Pancreas (tissue), 10 donors: Measurements from ENCODE around the gene RPL23. TPM values are rescaled to one million over a fixed set of nuclear protein-coding genes. Genes with fewer than 3 reads are reported as not detected.

Experiments
- ATAC-seq, 4 donors: fragments of 200-7000 bp; cut with Tn5 transposase; one replicate each; pipeline versions ENCODE4 v1.8.0 to v1.9.1; 2020; ENCODE audit warnings: mild to moderate bottlenecking in 4 of 4, moderate library complexity in 4 of 4
- DNase-seq, 6 donors: peaks; one replicate each; pipeline ENCODE4 v3.0.0-alpha.2; 2020
- FAIRE-seq: peaks from 2 replicates; lab custom pipeline; 2012; peaks lifted over from hg19 to GRCh38; lab: Jason Lieb, UNC
- H3K27ac ChIP-seq, 4 donors: fragments of 200-600 bp; sonication (generic); 1 replicate in 3 of 4; 2 replicates in 1 of 4; pipeline versions ENCODE4 v1.5.0 to v1.8.0; 2020
- H3K27me3 ChIP-seq, 4 donors: fragments of 200-600 bp; one replicate each; pipeline ENCODE4 v1.8.0; 2021
- H3K36me3 ChIP-seq, 3 donors: fragments of 200-600 bp; sonication (generic) in 1 of 3; one replicate each; pipeline versions ENCODE4 v1.5.0 to v1.8.0; 2020 to 2021
- H3K4me1 ChIP-seq, 3 donors: fragments of 200-600 bp; one replicate each; pipeline ENCODE4 v1.8.0; 2021
- H3K4me3 ChIP-seq, 4 donors: fragments of 200-600 bp; sonication (generic) in 2 of 4; one replicate each; pipeline versions ENCODE4 v1.5.0 to v1.8.0; 2020 to 2021
- H3K9me3 ChIP-seq, 4 donors: fragments of 200-600 bp; one replicate each; pipeline ENCODE4 v1.8.0; 2021
- CTCF ChIP-seq, 4 donors: fragments of 200-600 bp; sonication (generic) in 3 of 4; IDR thresholded peaks; one replicate each; pipeline versions ENCODE4 v1.5.0 to v1.8.0; 2021; ENCODE audit warnings: antibody characterized with exemption in 4 of 4
- WGBS, 2 donors: extraction: QIAGEN DNeasy Blood & Tissue Kit; methylation state at CpG; one replicate each; pipeline ENCODE4 v1.1.7; 2013; 5-methylcytosine and 5-hydroxymethylcytosine counted together
- intact Hi-C, 3 donors: fragments of 100-400 bp; cut with DNase I; formaldehyde crosslinking; loops; one replicate each; pipeline versions ENCODE4 v1.11.1 to v1.14.2; 2022
- microRNA-seq, 2 donors: library from miRNA; unstranded; fragments of <30 nt; microRNA quantifications; one replicate each; pipeline versions ENCODE4 to v1.1.0, GENCODE V29; 2019 to 2020
- polyA plus RNA-seq, 2 donors: library from polyadenylated mRNA; stranded (reverse); fragments of 200-250 nt; gene quantifications; one replicate each; pipeline ENCODE4 v1.2.3, GENCODE V29; 2013
- total RNA-seq, 6 donors: library from RNA; stranded (reverse); fragmentation: NEBNext Ultra II Directional in 4 of 6; extraction: Animal tissue kit (Norgen Biotek cat#: 25700) in 4 of 6; gene quantifications; one replicate each; pipeline versions ENCODE4 v1.2.1 to v1.2.4, GENCODE V29; 2021 to 2023
- donor health status: healthy with polysubstance abuse.
- donor health status: DM: no; HTN: no; CAD: no; lungs with moderate emphysema.
- donor health status: DM: no; HTN: no; CAD: no.
- donor health status: control.
- donor health status: control.
- donor health status: Bipolar disorder and iron deficiency.
- donor health status: DM: yes; HTN: yes; CAD: no.
- donor health status: DM: no; HTN: no; CAD: no.
- donor health status: DM: no; HTN: no; CAD: no.
- donor health status: DM: yes; HTN: yes; CAD: no.

The RPL23 gene
- total and polyA plus RNA-seq, 8 donors: 569 to 1,507 (median 845) TPM

- FAIRE-seq: no peak
- Histone ChIP-seq H3K27me3 (no peaks in the 10 kb centered on the region), H3K9me3 (no peaks in the 10 kb centered on the region), H3K27ac (peak within 1 kb of the TSS; percentile 97 to 100 (median 100)), H3K4me3 (peak within 1 kb of the TSS; percentile 87 to 90 (median 89)), H3K36me3 (peaks cover 0 to 29% (median 6%) of the 10 kb centered on the region in 3 donors), H3K4me1 (peaks cover 6 to 29% (median 16%) of the 10 kb centered on the region in 3 donors)
- WGBS, 2 donors: 1 to 3% methylated on average over 24 to 72 of the region's 76 CpGs
- no peak for TF ChIP-seq CTCF (IDR thresholded peaks at IDR 0.05)
- DNase-seq: peak; percentile 91 to 98 (median 96)
- peak; percentile 93 to 97 (median 94) for ATAC-seq
- intact Hi-C loops: no loop called here
Observed at GRCh38 chr17:38799501-38800236, 53.9 kb downstream of the RPL23 start, which contains the start of gene PIP4K2B. PIP4K2B (minus strand) TSS chr17:38799556; CDS start chr17:38799424, 132 bp downstream.

- DNase-seq (peak in 3 of 6 donors; percentile 40 to 84 (median 51)), FAIRE-seq (no peak), ATAC-seq (peak; percentile 15 to 42 (median 30))
- TF ChIP-seq CTCF (IDR thresholded peaks at IDR 0.05): no peak
- intact Hi-C loops: no loop called here
- Histone ChIP-seq H3K27me3 (no peaks in the 10 kb centered on the region), H3K9me3 (no peaks in the 10 kb centered on the region), H3K4me1 (peaks cover 6 to 29% (median 16%) of the 10 kb centered on the region in 3 donors), H3K4me3 (peak overlapping the region; percentile 87 to 90 (median 89)), H3K36me3 (peaks cover 0 to 21% (median 5%) of the 10 kb centered on the region in 3 donors), H3K27ac (peak overlapping the region; percentile 97 to 100 (median 100))
- WGBS, 2 donors: 0% methylated on average over 38 to 53 of the region's 53 CpGs
Observed at GRCh38 chr17:38798614-38799500, 54.7 kb downstream of the RPL23 start.

Small RNA genes within 50 kb of the gene (microRNA-seq; reads per million reads assigned to microRNA genes)
- gene MIR4727: 0.39 to 0.59 reads per million in 2 donors

Other genes starting within 250 kb of the RPL23 start
- gene SRCIN1, start 247.8 kb downstream of the RPL23 start, total RNA-seq: 1 to 10 TPM; 5.8 to 9.3 (median 8.2) TPM
- gene SRCIN1, start 247.8 kb downstream of the RPL23 start, polyA plus RNA-seq: 10 to 100 TPM; 18.4 to 30.3 TPM
- 1 to 10 TPM; 2.4 to 4.3 (median 3.1) TPM for gene EPOP, start 178.8 kb downstream of the RPL23 start, total RNA-seq
- 1 to 10 TPM in 1 of 2 donors, under 1 TPM in 1; 0.49 to 1.4 TPM for gene EPOP, start 178.8 kb downstream of the RPL23 start, polyA plus RNA-seq
- gene MLLT6, start 148.4 kb downstream of the RPL23 start, total RNA-seq: 100 to 1,000 TPM in 1 of 6 donors, 10 to 100 TPM in 5; 51.3 to 112 (median 67.4) TPM
- 100 to 1,000 TPM in 1 of 2 donors, 10 to 100 TPM in 1; 69.9 to 181 TPM for gene MLLT6, start 148.4 kb downstream of the RPL23 start, polyA plus RNA-seq
- 10 to 100 TPM; 27.5 to 44.3 (median 30.9) TPM for gene CISD3, start 123.4 kb downstream of the RPL23 start, total RNA-seq
- 10 to 100 TPM; 28.1 to 34.9 TPM for gene CISD3, start 123.4 kb downstream of the RPL23 start, polyA plus RNA-seq
- 10 to 100 TPM; 12.9 to 25.2 (median 21.1) TPM for gene PCGF2, start 105.4 kb downstream of the RPL23 start, total RNA-seq
- gene PCGF2, start 105.4 kb downstream of the RPL23 start, polyA plus RNA-seq: 10 to 100 TPM; 39.2 to 39.6 TPM
- gene PSMB3, start 101.0 kb downstream of the RPL23 start, total RNA-seq: 10 to 100 TPM; 27.7 to 74.7 (median 54.5) TPM
- 100 to 1,000 TPM; 104 to 107 TPM for gene PSMB3, start 101.0 kb downstream of the RPL23 start, polyA plus RNA-seq
- gene PIP4K2B, start 54.2 kb downstream of the RPL23 start, total RNA-seq: 10 to 100 TPM in 5 of 6 donors, 1 to 10 TPM in 1; 9.0 to 22.2 (median 11.7) TPM
- 10 to 100 TPM; 14.2 to 17.0 TPM for gene PIP4K2B, start 54.2 kb downstream of the RPL23 start, polyA plus RNA-seq
- gene CWC25, start 28.4 kb downstream of the RPL23 start, total RNA-seq: 10 to 100 TPM in 1 of 6 donors, 1 to 10 TPM in 5; 7.5 to 11.4 (median 8.0) TPM
- 10 to 100 TPM; 19.4 to 24.0 TPM for gene CWC25, start 28.4 kb downstream of the RPL23 start, polyA plus RNA-seq
- gene LASP1, start 16.3 kb upstream of the RPL23 start, total RNA-seq: 10 to 100 TPM; 48.2 to 98.6 (median 60.9) TPM
- 10 to 100 TPM; 35.7 to 36.0 TPM for gene LASP1, start 16.3 kb upstream of the RPL23 start, polyA plus RNA-seq
- under 1 TPM in 1 of 6 donors, not detected in 5; 0.06 TPM for gene FBXO47, start 113.7 kb upstream of the RPL23 start, total RNA-seq
- gene FBXO47, start 113.7 kb upstream of the RPL23 start, polyA plus RNA-seq: not detected